HG03558 (cell line): Measurements from ENCODE around the gene SLC49A4.

Experiments used
- ATAC-seq: cut with Tn5 transposase; IDR thresholded peaks from one replicate; pipeline ENCODE4 v1.9.1; 2021; ENCODE audit warnings: moderate number of reproducible peaks; ENCODE audit not compliant: unreplicated experiment; ENCODE audit errors: extremely low read depth

SLC49A4 gene

GRCh38 chr3:122893754-122894668 is 99.1 kb downstream of the SLC49A4 start:
- no peak for ATAC-seq

GRCh38 chr3:122898298-122898697 is 103.4 kb downstream of the SLC49A4 start:
- ATAC-seq = no peak

- no peak for ATAC-seq
These were observed 107.5 kb downstream of the SLC49A4 start for GRCh38 chr3:122902326-122902725.

- ATAC-seq = no peak
These were observed 108.3 kb downstream of the SLC49A4 start for GRCh38 chr3:122903171-122903570.

GRCh38 chr3:122907471-122907870 is 112.6 kb downstream of the SLC49A4 start:
- no peak for ATAC-seq

- ATAC-seq = no peak
These were observed 113.4 kb downstream of the SLC49A4 start for GRCh38 chr3:122908251-122908650.

GRCh38 chr3:122911901-122912300 is 117.0 kb downstream of the SLC49A4 start:
- no peak for ATAC-seq

GRCh38 chr3:122912772-122913538 is 118.1 kb downstream of the SLC49A4 start:
- ATAC-seq = no peak

GRCh38 chr3:122913539-122914100 is 118.8 kb downstream of the SLC49A4 start:
- ATAC-seq = no peak

- no peak for ATAC-seq
These were observed 120.6 kb downstream of the SLC49A4 start for GRCh38 chr3:122915300-122916055.

- no peak for ATAC-seq
These were observed 121.2 kb downstream of the SLC49A4 start for GRCh38 chr3:122916084-122916483.

GRCh38 chr3:122916580-122916979 is 121.7 kb downstream of the SLC49A4 start:
- ATAC-seq = no peak

- ATAC-seq = no peak
These were observed 122.5 kb downstream of the SLC49A4 start for GRCh38 chr3:122917412-122917811.

GRCh38 chr3:122918576-122919290 is 123.9 kb downstream of the SLC49A4 start:
- no peak for ATAC-seq

GRCh38 chr3:122919291-122919610 is 124.4 kb downstream of the SLC49A4 start:
- no peak for ATAC-seq

GRCh38 chr3:122920986-122921385 is 126.1 kb downstream of the SLC49A4 start:
- ATAC-seq = no peak

GRCh38 chr3:122921791-122922651 is 127.2 kb downstream of the SLC49A4 start:
- no peak for ATAC-seq

GRCh38 chr3:122923611-122924010 is 128.7 kb downstream of the SLC49A4 start:
- ATAC-seq = no peak

GRCh38 chr3:122924056-122924455 is 129.2 kb downstream of the SLC49A4 start:
- no peak for ATAC-seq
